Measurements from ENCODE around the gene ZNF3. TPM values are rescaled to one million over a fixed set of nuclear protein-coding genes. Genes with fewer than 3 reads are reported as not detected.

Gene ZNF3
- total RNA-seq, 2 donors from 2014 or later = 13.8 to 16.2 TPM

DNA sequence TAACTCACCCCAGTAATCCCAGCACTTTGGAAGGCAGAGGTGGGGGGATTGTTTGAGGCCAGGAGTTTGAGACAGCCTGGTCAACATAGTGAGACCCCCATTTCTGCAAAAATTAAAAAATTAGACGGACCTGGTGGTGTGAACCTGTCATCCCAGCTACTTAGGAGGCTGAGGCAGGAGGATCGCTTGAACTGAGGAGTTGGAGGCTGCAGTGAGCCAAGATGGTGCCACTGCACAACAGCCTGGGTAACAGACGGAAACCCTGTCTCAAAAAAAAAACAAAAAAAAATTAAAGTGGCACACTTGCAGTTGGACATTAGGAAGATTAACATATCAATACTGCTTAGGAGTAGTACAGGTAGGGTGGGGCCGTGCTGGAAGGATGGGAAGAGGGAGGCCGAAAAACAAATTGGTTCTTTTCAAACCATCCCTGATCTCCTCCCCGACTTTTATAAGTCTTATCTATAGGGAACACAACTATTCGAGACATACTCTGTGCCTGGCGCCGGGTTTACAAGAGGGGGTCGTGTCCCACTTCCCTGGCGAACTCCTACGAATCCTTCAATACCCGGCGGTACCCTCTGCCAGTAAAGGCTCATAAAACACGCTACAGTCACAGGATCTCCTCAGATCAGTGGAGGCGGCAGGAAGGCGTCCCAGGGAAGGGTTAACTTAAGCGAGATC, 37.0 kb upstream of the ZNF3 start:
- no peaks in the 10 kb centered on the region for H3K9me3 Mint-ChIP-seq
- H3K27ac Mint-ChIP-seq = peak overlapping the region; percentile 94 to 99
- ATAC-seq = no peak
- peaks cover 7 to 20% of the 10 kb centered on the region in 2 donors for H3K36me3 Mint-ChIP-seq
- DNase-seq (ENCODE audit: low spot score in 2 of 2) = no peak

GRCh38 chr7:100115026-100115425, 33.5 kb upstream of the ZNF3 start:
- DNase-seq (ENCODE audit: low spot score in 2 of 2) = no peak
- H3K27ac Mint-ChIP-seq = no peak overlapping the region

DNA sequence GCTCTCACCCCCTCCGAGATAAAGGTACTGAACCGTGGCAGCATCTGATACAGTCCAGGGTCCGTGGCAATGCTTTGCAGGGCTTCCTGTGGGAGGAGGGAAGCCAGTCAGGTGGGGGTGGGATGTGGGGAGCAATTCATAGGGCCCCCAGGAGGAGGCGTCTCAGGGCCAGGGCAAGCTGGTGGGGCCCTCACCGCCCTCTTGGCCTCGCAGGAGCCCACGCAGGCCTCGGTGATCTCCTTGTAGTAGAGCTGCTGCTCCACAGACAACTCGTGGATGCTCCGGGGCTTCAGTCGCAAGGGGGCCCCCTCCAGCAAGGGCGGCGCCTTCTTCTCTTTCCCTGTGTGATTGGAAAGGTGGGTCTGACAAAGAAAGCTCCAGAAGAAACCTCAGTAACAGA, 30.4 kb upstream of the ZNF3 start:
- H3K27ac Mint-ChIP-seq = no peak overlapping the region

More at GRCh38 chr7:100115026-100115425, 33.5 kb upstream of the ZNF3 start:
- Mint-ChIP-seq H3K36me3 (peaks cover 7 to 20% of the 10 kb centered on the region in 2 donors), H3K9me3 (no peaks in the 10 kb centered on the region)
- no peak for ATAC-seq

GRCh38 chr7:100111156-100111555, 29.6 kb upstream of the ZNF3 start:
- ATAC-seq (no peak), DNase-seq (ENCODE audit: low spot score in 2 of 2) (no peak)
- Mint-ChIP-seq H3K27ac (peak overlapping the region in 1 of 2 donors; percentile 61), H3K36me3 (peaks cover 0 to 4% of the 10 kb centered on the region in 2 donors), H3K9me3 (no peaks in the 10 kb centered on the region)

More for the DNA sequence above, 30.4 kb upstream of the ZNF3 start:
- H3K36me3 Mint-ChIP-seq = peaks cover 0 to 4% of the 10 kb centered on the region in 2 donors
- DNase-seq (ENCODE audit: low spot score in 2 of 2) (no peak), ATAC-seq (no peak)
- H3K9me3 Mint-ChIP-seq = no peaks in the 10 kb centered on the region

GRCh38 chr7:100109521-100110163, 28.1 kb upstream of the ZNF3 start:
- DNase-seq (ENCODE audit: low spot score in 2 of 2) (no peak), ATAC-seq (no peak)
- peaks cover 0 to 4% of the 10 kb centered on the region in 2 donors for H3K36me3 Mint-ChIP-seq
- H3K9me3 Mint-ChIP-seq = no peaks in the 10 kb centered on the region
- no peak overlapping the region for H3K27ac Mint-ChIP-seq

- Mint-ChIP-seq H3K36me3 (no peaks in the 10 kb centered on the region), H3K9me3 (no peaks in the 10 kb centered on the region), H3K27ac (no peak overlapping the region)
- DNase-seq (ENCODE audit: low spot score in 2 of 2) (no peak), ATAC-seq (no peak)
Observed at GRCh38 chr7:100107890-100108289, 26.4 kb upstream of the ZNF3 start.

GRCh38 chr7:100107125-100107737, 25.7 kb upstream of the ZNF3 start:
- ATAC-seq = no peak
- no peaks in the 10 kb centered on the region for H3K36me3 Mint-ChIP-seq
- H3K9me3 Mint-ChIP-seq = no peaks in the 10 kb centered on the region
- no peak for DNase-seq (ENCODE audit: low spot score in 2 of 2)
- H3K27ac Mint-ChIP-seq = peak overlapping the region in 1 of 2 donors; percentile 47

GRCh38 chr7:100106633-100107032, 25.1 kb upstream of the ZNF3 start:
- Mint-ChIP-seq H3K27ac (peak overlapping the region in 1 of 2 donors; percentile 47), H3K9me3 (no peaks in the 10 kb centered on the region), H3K36me3 (no peaks in the 10 kb centered on the region)
- DNase-seq (ENCODE audit: low spot score in 2 of 2) (no peak), ATAC-seq (no peak)

GRCh38 chr7:100105534-100105933, 24.0 kb upstream of the ZNF3 start:
- H3K27ac Mint-ChIP-seq = no peak overlapping the region
- no peak for DNase-seq (ENCODE audit: low spot score in 2 of 2)
- H3K36me3 Mint-ChIP-seq = peaks cover under 1 to 2% of the 10 kb centered on the region in 2 donors
- no peak for ATAC-seq
- no peaks in the 10 kb centered on the region for H3K9me3 Mint-ChIP-seq

DNA sequence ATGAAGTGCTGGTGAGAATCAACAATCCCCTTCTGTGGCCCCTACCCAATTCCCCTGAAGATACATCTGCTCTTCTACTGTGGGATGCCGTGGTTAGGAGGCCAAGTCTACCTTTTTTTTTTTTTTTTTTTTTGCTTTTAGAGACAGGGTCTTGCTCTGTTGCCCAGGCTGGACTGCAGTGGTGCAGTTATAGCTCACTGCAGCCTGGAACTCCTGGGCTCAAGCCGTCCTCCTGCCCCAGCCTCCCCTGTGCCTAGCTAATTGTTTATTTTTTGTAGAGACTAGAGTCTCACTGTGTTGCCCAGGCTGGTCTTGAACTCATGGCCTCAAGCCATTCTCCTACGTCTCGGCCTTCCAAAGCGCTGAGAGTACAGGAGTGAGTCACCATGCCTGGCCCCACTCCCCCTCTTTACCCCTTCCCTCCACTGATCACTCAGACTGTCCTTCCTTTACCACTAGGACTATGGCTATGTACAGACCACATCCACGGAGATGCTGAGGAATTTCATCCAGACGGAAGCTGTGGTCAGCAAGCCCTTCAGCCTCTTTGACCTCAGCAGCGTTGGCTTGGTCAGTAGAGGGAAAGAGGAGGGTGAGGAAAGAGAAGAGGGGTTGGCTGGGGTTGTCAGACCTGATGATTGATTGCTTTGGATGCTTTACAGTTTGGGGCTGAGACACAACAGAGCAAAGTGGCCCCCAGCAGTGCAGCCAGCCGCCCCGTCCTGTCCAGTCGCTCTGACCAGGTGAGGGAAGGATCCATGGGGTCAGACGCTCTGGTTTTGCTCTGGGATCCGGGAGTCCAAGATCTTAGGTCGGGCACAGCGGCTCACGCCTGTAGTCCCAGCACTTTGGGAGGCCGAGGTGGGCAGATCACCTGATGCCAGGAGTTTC, 21.7 kb upstream of the ZNF3 start:
- Mint-ChIP-seq H3K27ac (peak overlapping the region; percentile 68 to 88), H3K9me3 (no peaks in the 10 kb centered on the region), H3K36me3 (peaks cover 24 to 25% of the 10 kb centered on the region in 2 donors)
- ATAC-seq (no peak), DNase-seq (ENCODE audit: low spot score in 2 of 2) (no peak)

GRCh38 chr7:100101016-100101862, 19.7 kb upstream of the ZNF3 start, which contains the start of the genes AP4M1 and MCM7:
TSS of gene AP4M1 (plus strand) at chr7:100101643. CDS start at chr7:100101715, 72 bp downstream.
TSS of gene MCM7 (minus strand) at chr7:100101397. CDS start at chr7:100101294, 103 bp downstream.
- DNase-seq (ENCODE audit: low spot score in 2 of 2) = peak; percentile 97 to 98
- ATAC-seq = peak; percentile 91 to 94

DNA sequence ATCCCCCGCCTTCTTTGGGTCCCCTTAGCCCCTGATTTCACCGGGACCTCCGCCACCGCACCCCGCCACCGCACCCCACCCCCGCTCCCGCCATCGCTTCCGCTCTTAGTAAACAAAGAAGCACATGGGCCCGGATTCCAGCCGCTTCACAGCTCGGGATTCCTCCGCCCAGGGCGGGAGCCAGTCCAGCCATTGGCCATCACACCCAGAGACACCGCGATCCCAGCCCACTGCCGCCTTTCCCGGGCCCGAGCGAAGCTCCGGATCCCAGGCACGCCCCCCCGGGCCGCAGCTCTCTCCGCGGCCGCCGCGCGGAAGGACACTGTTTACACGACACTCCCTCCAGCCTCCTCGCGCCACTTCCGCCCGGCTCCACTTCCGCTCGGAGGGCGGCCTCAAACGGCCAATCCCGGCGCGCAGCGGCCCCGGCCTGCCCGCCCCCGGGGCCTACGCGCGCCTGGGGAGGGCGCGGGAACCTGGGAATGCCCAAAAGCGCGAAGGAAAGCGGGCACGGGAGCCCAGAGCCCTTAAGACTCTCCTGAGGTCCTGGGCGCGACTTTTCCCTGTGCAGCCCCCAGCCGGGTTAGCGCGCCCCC, 19.0 kb upstream of the ZNF3 start:
- ATAC-seq (peak; percentile 80 to 81), DNase-seq (ENCODE audit: low spot score in 2 of 2) (peak; percentile 87 to 91)
- peak overlapping the region; percentile 88 to 96 for H3K27ac Mint-ChIP-seq
- H3K36me3 Mint-ChIP-seq = peaks cover 39 to 43% of the 10 kb centered on the region in 2 donors
- no peaks in the 10 kb centered on the region for H3K9me3 Mint-ChIP-seq

More at GRCh38 chr7:100101016-100101862, 19.7 kb upstream of the ZNF3 start, which contains the start of the genes AP4M1 and MCM7:
- no peaks in the 10 kb centered on the region for H3K9me3 Mint-ChIP-seq
- peak within 1 kb of the TSS; percentile 88 to 96 for H3K27ac Mint-ChIP-seq
- peaks cover 34 to 37% of the 10 kb centered on the region in 2 donors for H3K36me3 Mint-ChIP-seq

DNA sequence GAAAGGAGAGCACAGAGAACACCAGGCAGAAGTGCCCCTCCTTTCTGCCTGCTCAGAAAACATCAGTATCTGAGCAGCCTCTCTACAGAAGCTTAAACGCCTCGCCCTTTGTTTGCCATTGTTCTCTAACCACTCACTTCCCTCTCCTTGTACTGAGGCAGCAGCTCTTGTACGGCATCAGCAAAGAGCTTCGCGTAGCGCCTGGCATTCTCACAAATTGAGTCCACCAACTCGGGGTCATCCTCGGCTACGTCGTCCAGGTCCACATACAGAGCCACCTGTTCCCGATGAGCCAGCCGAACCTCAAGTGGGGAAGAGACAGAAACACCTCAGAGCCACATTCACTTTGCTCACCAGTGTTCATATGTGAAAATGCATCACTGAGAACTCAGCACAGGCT, 17.9 kb upstream of the ZNF3 start:
- DNase-seq (ENCODE audit: low spot score in 2 of 2) = no peak
- ATAC-seq = no peak
- H3K36me3 Mint-ChIP-seq = peaks cover 47 to 48% of the 10 kb centered on the region in 2 donors
- H3K9me3 Mint-ChIP-seq = no peaks in the 10 kb centered on the region
- peak overlapping the region; percentile 88 to 96 for H3K27ac Mint-ChIP-seq

DNA sequence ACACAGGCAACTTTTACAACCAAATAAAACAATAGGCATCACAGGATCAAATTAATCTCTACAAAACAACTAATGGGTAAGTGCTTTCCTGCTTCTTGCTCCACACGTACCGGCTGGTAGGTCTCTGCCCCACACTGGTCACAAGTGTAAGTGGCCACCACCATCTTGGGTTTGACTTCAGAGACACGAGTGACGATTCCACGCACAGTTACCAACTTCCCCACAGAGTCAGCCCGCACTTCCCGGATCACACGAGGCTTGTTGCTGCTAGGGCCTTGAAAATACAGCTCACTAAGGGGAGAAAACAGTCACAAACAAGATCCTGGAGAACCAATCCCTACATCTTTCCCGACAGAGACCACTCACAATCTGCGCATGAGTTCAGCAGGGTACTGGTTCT, 17.4 kb upstream of the ZNF3 start:
- peak overlapping the region; percentile 88 to 96 for H3K27ac Mint-ChIP-seq
- DNase-seq (ENCODE audit: low spot score in 2 of 2) (no peak), ATAC-seq (no peak)
- peaks cover 49 to 50% of the 10 kb centered on the region in 2 donors for H3K36me3 Mint-ChIP-seq
- no peaks in the 10 kb centered on the region for H3K9me3 Mint-ChIP-seq

DNA sequence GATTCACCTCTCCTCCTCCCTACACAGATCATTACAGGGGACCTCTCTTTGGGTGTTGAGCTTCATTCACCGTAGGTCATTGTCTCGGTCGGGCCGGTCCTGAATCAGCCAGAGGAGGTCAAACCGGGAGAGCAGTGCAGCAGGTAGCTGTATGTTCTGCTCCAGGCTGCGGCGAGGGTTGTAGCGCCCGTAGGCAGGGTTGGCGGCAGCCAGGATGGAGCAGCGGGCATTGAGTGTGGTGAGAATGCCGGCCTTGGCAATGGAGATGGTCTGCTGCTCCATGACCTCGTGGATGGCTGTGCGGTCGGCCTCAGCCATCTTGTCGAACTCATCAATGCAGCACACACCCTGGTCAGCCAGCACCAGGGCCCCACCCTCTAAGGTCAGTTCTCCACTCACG, 14.2 kb upstream of the ZNF3 start:
- Mint-ChIP-seq H3K27ac (peak overlapping the region in 1 of 2 donors; percentile 52), H3K36me3 (peaks cover 57% of the 10 kb centered on the region in 2 donors), H3K9me3 (no peaks in the 10 kb centered on the region)
- no peak for ATAC-seq
- no peak for DNase-seq (ENCODE audit: low spot score in 2 of 2)

Measured in activated naive CD4-positive, alpha-beta T cell treated with anti-CD3 and anti-CD28 coated beads, Interleukin-2, amount 50 U/mL, for 72 hours (primary cell).